ENCODE data around the gene SELENOS.

DNA sequence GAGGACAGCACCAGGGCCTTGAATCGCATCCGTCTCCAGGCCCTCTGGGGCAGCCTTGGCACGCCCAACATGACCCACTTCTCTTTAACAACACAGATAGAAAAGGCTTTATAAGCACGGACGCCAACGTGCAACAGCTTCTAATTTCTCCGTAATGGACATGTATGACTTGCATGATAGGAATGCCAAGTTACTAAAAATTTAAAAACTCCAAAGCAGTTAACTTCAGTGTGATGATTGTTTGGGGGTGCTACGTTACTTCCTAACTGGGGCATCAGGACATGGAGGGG lies 48.7 kb upstream of the SELENOS start:
- TF ChIP-seq, protein P1, sequence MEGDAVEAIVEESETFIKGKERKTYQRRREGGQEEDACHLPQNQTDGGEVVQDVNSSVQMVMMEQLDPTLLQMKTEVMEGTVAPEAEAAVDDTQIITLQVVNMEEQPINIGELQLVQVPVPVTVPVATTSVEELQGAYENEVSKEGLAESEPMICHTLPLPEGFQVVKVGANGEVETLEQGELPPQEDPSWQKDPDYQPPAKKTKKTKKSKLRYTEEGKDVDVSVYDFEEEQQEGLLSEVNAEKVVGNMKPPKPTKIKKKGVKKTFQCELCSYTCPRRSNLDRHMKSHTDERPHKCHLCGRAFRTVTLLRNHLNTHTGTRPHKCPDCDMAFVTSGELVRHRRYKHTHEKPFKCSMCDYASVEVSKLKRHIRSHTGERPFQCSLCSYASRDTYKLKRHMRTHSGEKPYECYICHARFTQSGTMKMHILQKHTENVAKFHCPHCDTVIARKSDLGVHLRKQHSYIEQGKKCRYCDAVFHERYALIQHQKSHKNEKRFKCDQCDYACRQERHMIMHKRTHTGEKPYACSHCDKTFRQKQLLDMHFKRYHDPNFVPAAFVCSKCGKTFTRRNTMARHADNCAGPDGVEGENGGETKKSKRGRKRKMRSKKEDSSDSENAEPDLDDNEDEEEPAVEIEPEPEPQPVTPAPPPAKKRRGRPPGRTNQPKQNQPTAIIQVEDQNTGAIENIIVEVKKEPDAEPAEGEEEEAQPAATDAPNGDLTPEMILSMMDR (IDR thresholded peaks at IDR 0.05), result no peak
- TF ChIP-seq POLR2A (IDR thresholded peaks at IDR 0.05; ENCODE audit: low read length) (no peak), GATA3 (IDR thresholded peaks at IDR 0.05; ENCODE audit: borderline replicate concordance) (no peak), KDM5A (IDR thresholded peaks at IDR 0.05) (no peak), EP300 (IDR thresholded peaks at IDR 0.05) (no peak), HDAC2 (IDR thresholded peaks at IDR 0.05) (no peak), BHLHE40 (IDR thresholded peaks at IDR 0.05; ENCODE audit: low read depth, low read length) (no peak)
